Measurements from ENCODE around the gene REPS1. TPM values are rescaled to one million over a fixed set of nuclear protein-coding genes. Genes with fewer than 3 reads are reported as not detected.
"Not testable (repeated sequence)": the region's sequence is repeated elsewhere in the genome, so short reads cannot be mapped to it uniquely, and the experiment has no call there.

Gene REPS1, protein sequence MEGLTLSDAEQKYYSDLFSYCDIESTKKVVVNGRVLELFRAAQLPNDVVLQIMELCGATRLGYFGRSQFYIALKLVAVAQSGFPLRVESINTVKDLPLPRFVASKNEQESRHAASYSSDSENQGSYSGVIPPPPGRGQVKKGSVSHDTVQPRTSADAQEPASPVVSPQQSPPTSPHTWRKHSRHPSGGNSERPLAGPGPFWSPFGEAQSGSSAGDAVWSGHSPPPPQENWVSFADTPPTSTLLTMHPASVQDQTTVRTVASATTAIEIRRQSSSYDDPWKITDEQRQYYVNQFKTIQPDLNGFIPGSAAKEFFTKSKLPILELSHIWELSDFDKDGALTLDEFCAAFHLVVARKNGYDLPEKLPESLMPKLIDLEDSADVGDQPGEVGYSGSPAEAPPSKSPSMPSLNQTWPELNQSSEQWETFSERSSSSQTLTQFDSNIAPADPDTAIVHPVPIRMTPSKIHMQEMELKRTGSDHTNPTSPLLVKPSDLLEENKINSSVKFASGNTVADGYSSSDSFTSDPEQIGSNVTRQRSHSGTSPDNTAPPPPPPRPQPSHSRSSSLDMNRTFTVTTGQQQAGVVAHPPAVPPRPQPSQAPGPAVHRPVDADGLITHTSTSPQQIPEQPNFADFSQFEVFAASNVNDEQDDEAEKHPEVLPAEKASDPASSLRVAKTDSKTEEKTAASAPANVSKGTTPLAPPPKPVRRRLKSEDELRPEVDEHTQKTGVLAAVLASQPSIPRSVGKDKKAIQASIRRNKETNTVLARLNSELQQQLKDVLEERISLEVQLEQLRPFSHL
- total RNA-seq, result 36.7 TPM

- DNase-seq (ENCODE audit: low spot score), result peak; percentile 90
Observed at GRCh38 chr6:138987643-138988468, at the start of gene REPS1. REPS1 (minus strand) TSS chr6:138988253; CDS start chr6:138987682, 571 bp downstream.

GRCh38 chr6:139037490-139037889, 49.4 kb upstream of the REPS1 start:
- no peak for DNase-seq (ENCODE audit: low spot score)

DNA sequence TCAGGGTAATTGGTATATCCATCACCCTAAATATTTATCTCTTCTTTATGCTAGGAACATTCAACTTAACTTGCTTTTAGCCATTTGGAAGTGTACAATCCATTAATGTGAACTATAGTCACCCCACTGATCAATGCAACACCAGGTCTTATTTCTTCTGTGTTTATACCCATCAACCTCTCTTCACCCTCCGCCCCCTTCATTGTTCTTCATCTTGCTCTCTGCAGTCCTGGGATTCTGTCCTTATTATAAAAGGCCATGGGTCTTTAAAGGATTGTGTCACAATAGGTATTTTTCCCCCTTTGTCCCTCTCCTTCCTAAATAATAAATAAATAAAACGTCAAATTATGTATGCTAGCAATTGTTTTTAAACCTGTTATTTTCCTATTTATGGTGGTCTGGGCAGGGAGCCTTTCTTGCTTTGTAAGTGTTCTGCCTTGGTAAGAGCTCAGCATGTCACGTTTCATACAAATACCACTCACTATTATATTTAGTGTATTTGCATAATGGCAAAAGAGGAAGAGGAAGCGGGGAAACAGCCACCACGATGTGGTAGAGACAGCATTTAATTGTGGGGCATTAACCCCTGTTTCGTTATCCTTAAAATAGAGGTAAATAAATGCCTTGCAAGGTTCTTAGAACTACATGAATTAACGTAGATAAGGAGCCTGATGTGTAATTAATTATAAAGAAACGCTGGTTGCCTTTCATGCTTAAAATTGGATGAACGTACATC, 42.3 kb upstream of the REPS1 start:
- DNase-seq (ENCODE audit: low spot score), result no peak

DNA sequence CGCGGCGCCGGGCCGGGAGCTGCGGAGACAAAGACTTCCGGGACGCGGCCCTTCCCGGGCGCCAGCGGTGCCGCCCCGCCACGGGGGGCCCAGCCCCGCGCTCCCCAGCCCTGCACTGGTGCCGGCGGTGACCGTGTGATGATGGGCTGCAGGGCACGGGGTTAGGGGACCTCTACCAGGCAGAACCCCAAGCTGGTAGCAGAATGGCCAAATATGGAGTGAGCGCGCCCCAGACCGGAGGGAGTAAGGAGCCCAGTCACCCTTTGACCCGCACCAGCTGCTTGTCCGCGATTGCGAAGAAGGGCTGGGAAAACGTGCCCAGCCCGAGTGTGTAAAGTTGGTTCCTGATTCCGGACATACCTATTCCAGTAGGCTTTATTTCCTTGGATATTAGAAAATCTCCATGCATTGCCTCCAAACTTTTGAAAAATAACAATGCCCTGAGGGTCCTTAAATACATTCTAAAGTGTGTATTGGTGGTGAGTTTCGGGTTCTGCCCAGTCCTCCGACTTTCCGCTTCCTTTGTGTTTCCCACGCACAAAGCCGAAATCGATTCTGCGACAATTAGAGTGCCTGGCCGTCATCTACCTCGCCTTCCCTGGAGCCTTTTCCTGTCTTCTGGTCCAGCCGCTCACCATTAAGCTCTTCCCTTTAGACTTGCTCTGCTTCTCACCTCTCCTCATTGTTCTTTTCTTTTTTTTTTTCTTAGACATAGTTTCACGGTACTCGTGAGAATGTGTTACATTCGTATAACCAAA, 41.6 kb upstream of the REPS1 start:
- DNase-seq (ENCODE audit: low spot score), result peak; percentile 62

DNA sequence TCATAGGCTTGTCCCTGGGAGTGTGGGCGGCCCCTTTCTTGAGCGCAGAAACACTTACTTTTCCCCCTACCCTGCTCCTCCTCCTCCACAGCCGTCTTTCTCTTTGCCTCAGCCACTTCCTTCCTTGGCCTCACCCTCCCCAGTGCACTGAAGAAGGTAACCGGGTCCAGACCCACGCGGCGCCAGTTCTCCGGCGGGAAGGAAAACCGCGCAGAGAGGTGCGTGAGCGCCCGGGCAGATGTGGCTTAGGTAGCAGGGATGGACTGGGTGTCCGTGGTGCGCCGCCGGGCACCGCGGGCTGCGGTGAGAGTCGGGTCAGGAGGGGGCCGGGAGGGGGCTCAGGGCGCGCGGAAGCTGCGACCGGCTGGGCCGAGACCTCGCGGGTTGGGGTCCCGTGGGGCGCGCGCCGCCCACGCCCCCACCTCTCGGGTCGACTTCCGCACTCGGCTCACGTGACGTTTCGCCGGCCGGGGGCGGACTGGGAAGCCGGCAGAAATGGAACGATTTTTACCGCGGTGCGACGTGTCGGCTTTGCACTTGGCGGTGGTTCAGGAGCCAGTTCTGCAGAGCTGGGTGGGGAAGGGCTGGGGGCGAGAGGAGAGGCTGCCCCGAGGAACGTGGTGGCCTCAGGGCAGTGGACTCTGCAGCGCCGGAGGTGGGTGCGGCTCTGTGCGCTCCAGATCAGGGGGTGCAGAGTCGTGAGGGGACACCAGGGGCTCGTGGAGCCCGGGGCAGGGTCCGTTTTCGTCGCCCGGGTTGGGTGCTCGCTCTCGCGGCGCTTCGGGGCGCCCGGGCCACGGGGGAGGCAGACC, 40.8 kb upstream of the REPS1 start, which contains the start of gene ABRACL:
TSS of gene ABRACL (plus strand) at position 88 of the 812 bp plus-strand sequence. CDS start 5,416 bp downstream, outside the sequence.
- peak; percentile 67 for DNase-seq (ENCODE audit: low spot score)

- DNase-seq (ENCODE audit: low spot score), result no peak
Observed at GRCh38 chr6:139028215-139028657, 40.2 kb upstream of the REPS1 start.

DNA sequence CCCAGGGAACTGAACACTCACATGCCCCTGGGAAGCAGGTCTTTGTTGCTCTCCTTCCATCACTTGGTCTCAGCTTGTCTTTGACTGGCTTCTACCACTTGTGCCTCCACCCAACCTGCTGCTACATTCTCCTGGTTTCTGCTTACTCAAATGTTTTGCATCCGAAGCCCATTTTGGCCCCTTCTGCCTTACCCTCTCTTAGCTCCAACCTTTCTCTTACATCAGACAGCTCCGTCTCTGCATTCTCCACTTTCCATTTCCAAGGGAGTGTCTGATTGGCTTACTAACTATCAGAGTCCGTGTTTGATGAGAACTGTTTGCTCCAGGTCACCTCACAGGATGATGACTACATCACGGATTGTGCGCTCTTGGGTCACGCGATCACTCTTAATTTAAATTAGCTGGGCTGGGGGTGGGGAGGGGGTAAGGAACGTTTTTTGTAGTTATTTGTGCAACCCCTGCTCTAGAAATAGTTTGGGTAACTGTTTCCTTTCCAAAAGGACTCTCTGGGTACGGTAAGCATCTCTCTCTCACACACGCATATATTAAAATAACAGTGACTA, 39.6 kb upstream of the REPS1 start:
- peak; percentile 22 for DNase-seq (ENCODE audit: low spot score)

- DNase-seq (ENCODE audit: low spot score), result not testable (repeated sequence)
Observed at GRCh38 chr6:139025416-139025815, 37.4 kb upstream of the REPS1 start.

DNA sequence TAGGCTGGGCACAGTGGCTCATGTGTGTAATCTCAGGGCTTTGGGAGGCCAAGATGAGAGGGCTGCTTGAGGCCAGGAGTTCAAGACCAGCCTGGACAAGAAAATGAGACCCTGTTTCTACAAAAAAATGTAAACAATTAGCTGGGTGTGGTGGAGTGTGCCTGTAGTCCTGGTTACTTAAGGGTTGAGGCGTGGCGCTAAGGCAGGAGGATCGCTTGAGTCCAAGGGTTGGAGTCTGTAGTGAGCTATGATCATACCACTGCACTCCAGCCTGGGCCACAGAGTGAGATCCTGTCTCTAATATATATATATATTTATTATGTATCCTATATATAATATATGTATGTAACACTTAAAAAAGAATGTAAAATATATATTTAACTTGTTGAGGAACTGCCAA, 32.6 kb upstream of the REPS1 start:
- no peak for DNase-seq (ENCODE audit: low spot score)

DNA sequence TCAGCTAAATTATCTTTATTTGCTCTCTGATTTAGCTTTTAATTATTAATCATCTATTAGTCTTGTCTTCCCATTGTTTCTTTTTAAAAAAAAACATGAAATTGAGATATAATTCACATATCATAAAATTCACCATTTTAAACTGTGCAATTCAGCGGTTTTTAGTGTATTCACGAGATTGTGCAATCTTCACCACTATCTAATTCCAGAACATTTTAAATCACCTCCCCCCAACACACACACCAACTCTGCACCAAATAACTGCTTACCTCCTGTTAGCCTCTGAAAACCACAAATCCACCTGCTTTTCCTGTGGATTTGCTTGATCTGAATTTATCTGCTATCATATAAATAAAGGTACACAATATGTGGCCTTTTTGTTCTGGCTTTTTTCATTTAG, 31.7 kb upstream of the REPS1 start:
- no peak for DNase-seq (ENCODE audit: low spot score)

GRCh38 chr6:139017227-139017626, 29.2 kb upstream of the REPS1 start:
- no peak for DNase-seq (ENCODE audit: low spot score)

- DNase-seq (ENCODE audit: low spot score), result no peak
Observed at GRCh38 chr6:139016337-139017213, 28.5 kb upstream of the REPS1 start.

GRCh38 chr6:139014945-139015344, 26.9 kb upstream of the REPS1 start:
- peak; percentile 51 for DNase-seq (ENCODE audit: low spot score)

- no peak for DNase-seq (ENCODE audit: low spot score)
Observed at GRCh38 chr6:139013185-139013800, 25.2 kb upstream of the REPS1 start.

DNA sequence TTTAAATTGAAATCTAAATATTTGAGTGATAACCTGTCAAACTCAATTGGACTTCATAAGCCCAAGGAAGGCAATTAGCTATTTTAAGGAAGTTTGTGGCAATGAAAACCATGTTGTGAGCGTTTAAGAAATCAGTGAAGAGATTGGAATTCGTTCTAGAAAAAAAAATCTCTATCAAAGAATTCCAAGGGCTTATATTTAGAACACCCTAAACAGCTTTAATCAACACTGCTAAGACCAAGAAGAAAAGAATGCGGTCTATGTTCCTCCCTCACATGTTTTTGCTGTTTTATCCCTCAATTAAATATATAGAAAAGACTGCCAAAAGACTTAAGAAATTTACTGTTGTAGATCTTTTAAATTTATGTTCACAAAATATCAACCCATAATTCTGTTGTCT, 23.9 kb upstream of the REPS1 start:
- no peak for DNase-seq (ENCODE audit: low spot score)

DNA sequence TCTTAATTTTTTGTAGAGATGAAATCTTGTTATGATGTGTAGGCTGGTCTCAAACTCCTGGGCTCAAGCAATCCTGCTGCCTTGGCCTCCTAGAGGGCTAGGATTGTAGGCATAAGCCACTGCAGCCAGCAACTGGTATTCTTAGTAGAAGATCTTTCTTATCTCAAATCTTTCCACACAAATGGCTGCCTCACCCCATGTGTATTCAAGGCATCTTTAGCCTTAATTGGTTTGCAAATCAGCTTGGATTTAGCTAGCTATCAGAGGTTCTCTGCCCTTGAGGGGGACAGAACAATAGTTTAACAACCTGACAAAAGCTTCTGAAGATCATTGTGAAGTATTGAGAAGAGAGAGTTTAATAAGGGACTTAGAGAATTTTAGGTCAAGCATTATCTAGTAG, 22.6 kb upstream of the REPS1 start:
- no peak for DNase-seq (ENCODE audit: low spot score)

DNA sequence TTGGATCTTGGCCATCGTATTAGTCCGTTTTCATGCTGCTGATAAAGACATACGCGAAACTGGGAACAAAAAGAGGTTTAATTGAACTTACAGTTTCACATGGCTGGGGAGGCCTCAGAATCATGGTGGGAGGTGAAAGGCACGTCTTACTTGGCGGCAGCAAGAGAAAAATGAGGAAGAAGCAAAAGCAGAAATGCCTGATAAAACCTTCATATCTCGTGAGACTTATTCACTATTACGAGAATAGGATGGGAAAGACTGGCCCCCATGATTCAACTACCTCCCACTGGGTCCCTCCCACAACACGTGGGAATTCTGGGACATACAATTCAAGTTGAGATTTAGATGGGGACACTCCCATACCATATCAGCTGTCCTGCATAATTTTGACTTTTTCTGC, 20.1 kb upstream of the REPS1 start:
- no peak for DNase-seq (ENCODE audit: low spot score)

GRCh38 chr6:139007428-139007827, 19.4 kb upstream of the REPS1 start:
- DNase-seq (ENCODE audit: low spot score), result no peak
